Suprapubic skin (tissue), 4 donors: Measurements from ENCODE around the gene TRMT10C.

Experiments used
- CTCF ChIP-seq, 2 donors: fragments of 200-600 bp in 1 of 2; fragments of 450-650 bp in 1 of 2; sonication (generic) in 1 of 2; IDR thresholded peaks; one replicate each; pipeline ENCODE4 v1.5.1; 2016 to 2019; ENCODE audit warnings: antibody characterized with exemption in 2 of 2, mild to moderate bottlenecking in 1 of 2, moderate library complexity in 1 of 2
- EP300 ChIP-seq: sonication (generic); formaldehyde crosslinking; IDR thresholded peaks from one replicate; pipeline ENCODE4 v1.6.1; 2017; ENCODE audit warnings: antibody characterized with exemption
- POLR2A ChIP-seq, 2 donors: fragments of 450-650 bp; IDR thresholded peaks; one replicate each; pipeline ENCODE4 v1.6.1; 2017; ENCODE audit warnings: antibody characterized with exemption in 2 of 2, mild to moderate bottlenecking in 2 of 2, moderate library complexity in 2 of 2
- POLR2AphosphoS5 ChIP-seq, 3 donors: sonication (generic); formaldehyde crosslinking; IDR thresholded peaks; one replicate each; pipeline ENCODE4 v1.6.1; 2017; ENCODE audit warnings: antibody characterized with exemption in 3 of 3

GRCh38 chr3:101544161-101544850, 17.4 kb upstream of the TRMT10C start:
- no peak for TF ChIP-seq CTCF (IDR thresholded peaks at IDR 0.05)
- no peak for TF ChIP-seq POLR2AphosphoS5 (IDR thresholded peaks at IDR 0.05)
- no peak for TF ChIP-seq POLR2A (IDR thresholded peaks at IDR 0.05)
- no peak for TF ChIP-seq EP300
